T1000 (cell line): ENCODE data around the gene UBXN10.
"Not testable (repeated sequence)": the region's sequence is repeated elsewhere in the genome, so short reads cannot be mapped to it uniquely, and the experiment has no call there.

ENCODE experiments used
- DNase-seq: peaks from one replicate; lab custom pipeline; 2025; ENCODE audit warnings: mixed read lengths; lab: John Stamatoyannopoulos, UW

The UBXN10 gene

GRCh38 chr1:20200966-20201365 lies 15.1 kb downstream of the UBXN10 start:
- DNase-seq: no peak

- no peak for DNase-seq
Observed at GRCh38 chr1:20202166-20202565, 16.3 kb downstream of the UBXN10 start.

- no peak for DNase-seq
Observed at GRCh38 chr1:20207546-20207945, 21.6 kb downstream of the UBXN10 start.

- no peak for DNase-seq
Observed at GRCh38 chr1:20209471-20209870, 23.6 kb downstream of the UBXN10 start.

- no peak for DNase-seq
Observed at GRCh38 chr1:20210736-20211460, 25.0 kb downstream of the UBXN10 start.

GRCh38 chr1:20211511-20211931 lies 25.6 kb downstream of the UBXN10 start:
- DNase-seq: no peak

- no peak for DNase-seq
Observed at GRCh38 chr1:20212085-20212684, 26.3 kb downstream of the UBXN10 start.

- DNase-seq: peak; percentile 39
Observed at GRCh38 chr1:20212685-20213331, 26.9 kb downstream of the UBXN10 start.

- DNase-seq: no peak
Observed at GRCh38 chr1:20215716-20216115, 29.8 kb downstream of the UBXN10 start.

GRCh38 chr1:20216574-20216973 lies 30.7 kb downstream of the UBXN10 start:
- no peak for DNase-seq

GRCh38 chr1:20219053-20219452 lies 33.2 kb downstream of the UBXN10 start:
- not testable (repeated sequence) for DNase-seq

- no peak for DNase-seq
Observed at GRCh38 chr1:20220036-20220435, 34.1 kb downstream of the UBXN10 start.

- no peak for DNase-seq
Observed at GRCh38 chr1:20223106-20223505, 37.2 kb downstream of the UBXN10 start.

GRCh38 chr1:20223551-20224419 lies 37.9 kb downstream of the UBXN10 start:
- no peak for DNase-seq

GRCh38 chr1:20224546-20224945 lies 38.6 kb downstream of the UBXN10 start:
- DNase-seq: no peak

- no peak for DNase-seq
Observed at GRCh38 chr1:20227704-20228103, 41.8 kb downstream of the UBXN10 start.

- DNase-seq: no peak
Observed at GRCh38 chr1:20228314-20228825, 42.5 kb downstream of the UBXN10 start.

GRCh38 chr1:20229171-20229570 lies 43.3 kb downstream of the UBXN10 start:
- no peak for DNase-seq

- not testable (repeated sequence) for DNase-seq
Observed at GRCh38 chr1:20232564-20232963, 46.7 kb downstream of the UBXN10 start.

GRCh38 chr1:20233394-20233793 lies 47.5 kb downstream of the UBXN10 start:
- no peak for DNase-seq

GRCh38 chr1:20233866-20234265 lies 48.0 kb downstream of the UBXN10 start:
- DNase-seq: no peak
